SIG-M5 treated with dmso at 0.1 percent for 504 hours (cell line): Measurements from ENCODE around the gene ZNF22.
A peak's percentile ranks its signal among the peaks of the same experiment; 100 is the strongest.

Source experiments
- DNase-seq: peaks from one replicate; lab custom pipeline; 2025; ENCODE audit not compliant: unreplicated experiment; lab: John Stamatoyannopoulos, UW

ZNF22 gene

GRCh38 chr10:45000752-45001380 lies at the start of gene ZNF22:
Gene ZNF22, plus strand, starts transcription at chr10:45000923. Its CDS starts 2,446 bp downstream, at chr10:45003369.
- DNase-seq, result peak; percentile 74

GRCh38 chr10:44951576-44952226 lies 49.0 kb upstream of the ZNF22 start:
- DNase-seq, result no peak

- no peak for DNase-seq
Observed at GRCh38 chr10:44952779-44953231, 47.9 kb upstream of the ZNF22 start.

- DNase-seq, result no peak
Observed at GRCh38 chr10:44954042-44954441, 46.7 kb upstream of the ZNF22 start.

DNA sequence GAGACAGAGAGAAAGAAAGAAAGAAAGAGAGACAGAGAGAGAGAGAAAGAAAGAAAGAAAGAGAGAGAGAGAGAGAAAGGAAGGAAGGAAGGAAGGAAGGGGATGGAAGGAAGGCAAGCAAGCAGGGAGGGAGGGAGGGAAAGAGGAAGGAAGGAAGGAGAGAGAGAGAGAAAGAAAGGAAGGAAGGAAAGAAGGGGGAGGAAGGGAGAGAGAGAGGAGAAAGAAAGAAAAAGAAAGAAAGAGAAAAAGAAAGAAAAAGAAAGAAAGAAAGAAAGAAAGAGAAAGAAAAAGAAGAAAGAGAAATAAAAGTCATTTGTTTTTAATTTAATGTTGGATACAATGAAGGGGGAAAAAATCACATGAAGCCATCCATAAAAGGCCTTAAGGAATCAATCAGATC lies 45.8 kb upstream of the ZNF22 start:
- DNase-seq, result no peak

DNA sequence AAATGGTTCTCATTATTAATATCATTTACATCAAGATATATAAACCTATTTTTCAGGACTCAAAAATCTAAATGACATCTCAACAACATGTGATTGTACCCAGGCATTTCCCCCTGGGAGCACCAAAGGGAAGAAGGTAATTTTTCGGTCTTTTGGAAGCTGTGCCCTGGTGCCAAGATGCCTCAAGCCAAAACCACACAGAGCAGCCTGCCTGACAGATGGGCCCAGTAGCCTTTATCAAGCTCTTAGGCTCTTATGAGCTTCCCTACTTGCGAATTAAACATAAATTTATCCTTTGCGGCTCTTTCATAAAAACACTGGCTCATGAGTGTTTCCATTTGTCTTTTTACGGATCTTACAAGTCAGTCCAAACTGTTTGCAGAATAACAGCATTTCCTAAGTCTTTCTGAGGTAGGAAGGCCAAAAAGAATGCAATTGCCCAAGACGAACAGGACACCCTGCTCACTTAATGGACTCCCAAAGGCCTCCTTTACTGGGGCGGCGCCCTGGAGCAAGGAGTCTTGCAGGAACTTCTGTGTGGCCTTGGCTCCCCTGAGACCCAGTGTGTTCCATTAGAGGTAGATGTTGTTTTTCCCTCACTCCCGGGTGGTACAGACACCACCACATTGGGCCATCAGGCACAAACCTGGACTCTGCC lies 45.2 kb upstream of the ZNF22 start:
- no peak for DNase-seq

DNA sequence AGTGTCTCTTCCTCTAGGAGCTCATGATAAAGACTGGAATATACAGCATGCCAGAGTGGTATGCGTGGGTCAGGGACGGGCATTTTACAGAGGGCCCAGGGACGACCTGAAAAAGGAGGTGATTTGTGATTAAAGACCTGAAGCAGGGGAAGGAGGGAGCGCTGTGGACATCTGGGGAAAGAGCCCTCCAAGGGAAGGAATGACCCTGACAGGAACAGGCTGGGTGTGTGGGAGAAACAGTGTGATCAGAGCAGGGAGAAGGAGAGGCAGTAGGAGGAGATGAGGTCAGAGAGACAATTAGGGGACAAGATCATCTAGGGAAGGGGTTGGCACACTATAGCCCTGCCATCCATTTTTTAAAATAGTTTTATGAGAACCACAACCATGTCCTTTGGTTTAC lies 44.5 kb upstream of the ZNF22 start:
- no peak for DNase-seq

- no peak for DNase-seq
Observed at GRCh38 chr10:44956717-44957706, 43.7 kb upstream of the ZNF22 start.

- DNase-seq, result peak; percentile 7
Observed at GRCh38 chr10:44958196-44958897, 42.4 kb upstream of the ZNF22 start.

GRCh38 chr10:44958898-44959246 lies 41.9 kb upstream of the ZNF22 start:
- no peak for DNase-seq

- peak; percentile 69 for DNase-seq
Observed at GRCh38 chr10:44959247-44960087, 41.3 kb upstream of the ZNF22 start, which contains the start of gene RASSF4. Gene RASSF4, plus strand, starts transcription at chr10:44959802. Its CDS starts 10,401 bp downstream, at chr10:44970203.

GRCh38 chr10:44960088-44960460 lies 40.6 kb upstream of the ZNF22 start:
- DNase-seq, result no peak

- peak; percentile 45 for DNase-seq
Observed at GRCh38 chr10:44960482-44961229, 40.1 kb upstream of the ZNF22 start.

DNA sequence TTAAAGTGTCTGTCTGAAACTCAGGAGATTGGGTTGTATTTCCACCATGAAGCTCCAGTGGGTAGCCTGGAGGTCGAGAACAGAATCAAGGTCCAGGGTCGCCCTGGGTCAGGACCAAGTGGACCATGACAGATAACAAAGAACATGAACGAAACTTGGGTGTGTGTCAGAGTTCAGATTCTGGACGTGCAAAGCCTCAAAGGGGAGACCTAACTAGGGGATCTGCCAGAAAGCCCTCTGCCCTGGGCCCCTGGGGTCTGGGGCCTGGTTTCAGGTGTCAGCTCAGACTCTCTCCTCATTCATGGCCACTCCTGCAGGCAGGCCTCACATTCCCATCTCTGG lies 39.5 kb upstream of the ZNF22 start:
- DNase-seq, result no peak

GRCh38 chr10:44961931-44962750 lies 38.6 kb upstream of the ZNF22 start:
- no peak for DNase-seq

GRCh38 chr10:44962870-44963738 lies 37.6 kb upstream of the ZNF22 start:
- no peak for DNase-seq
